ENCODE results near the gene MTR. TPM values are rescaled to one million over a fixed set of nuclear protein-coding genes. Genes with fewer than 3 reads are reported as not detected.
A peak's percentile ranks its signal among the peaks of the same experiment; 100 is the strongest.

The MTR gene
- total RNA-seq, 1 donor from 2014 or later = 43.8 TPM

DNA sequence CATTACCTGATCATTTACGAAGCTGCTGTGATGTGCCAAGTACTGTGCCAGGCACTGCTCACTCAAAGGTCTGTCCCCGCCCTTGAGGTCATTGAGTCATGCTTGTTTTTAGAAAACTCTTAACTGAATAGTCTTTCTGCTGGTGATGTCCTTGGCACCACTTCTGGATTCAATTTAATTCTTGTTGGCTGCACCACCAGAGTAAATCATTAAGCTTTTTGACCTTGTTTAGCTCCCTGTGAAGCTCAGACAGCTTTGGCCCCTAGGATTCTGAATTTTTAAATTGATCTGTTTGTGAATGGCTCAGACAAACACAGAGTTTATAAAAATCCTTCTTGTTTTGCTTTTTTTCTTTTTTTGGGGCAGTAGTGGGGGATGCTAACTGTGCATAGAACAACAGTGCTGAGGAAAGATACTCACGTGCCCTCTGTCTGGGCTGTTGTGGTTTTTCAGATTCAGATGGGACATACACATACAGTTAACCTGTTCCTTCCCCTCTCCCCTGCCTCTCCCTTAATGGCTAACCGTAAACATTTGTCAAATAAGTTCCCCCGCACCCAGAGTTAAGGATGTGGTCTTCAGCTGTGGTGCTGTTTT, 67.6 kb downstream of the MTR start:
- peak; percentile 96 for DNase-seq (ENCODE audit: low read depth)

GRCh38 chr1:236864211-236864610, 69.1 kb downstream of the MTR start:
- DNase-seq (ENCODE audit: low read depth) = peak; percentile 42

DNA sequence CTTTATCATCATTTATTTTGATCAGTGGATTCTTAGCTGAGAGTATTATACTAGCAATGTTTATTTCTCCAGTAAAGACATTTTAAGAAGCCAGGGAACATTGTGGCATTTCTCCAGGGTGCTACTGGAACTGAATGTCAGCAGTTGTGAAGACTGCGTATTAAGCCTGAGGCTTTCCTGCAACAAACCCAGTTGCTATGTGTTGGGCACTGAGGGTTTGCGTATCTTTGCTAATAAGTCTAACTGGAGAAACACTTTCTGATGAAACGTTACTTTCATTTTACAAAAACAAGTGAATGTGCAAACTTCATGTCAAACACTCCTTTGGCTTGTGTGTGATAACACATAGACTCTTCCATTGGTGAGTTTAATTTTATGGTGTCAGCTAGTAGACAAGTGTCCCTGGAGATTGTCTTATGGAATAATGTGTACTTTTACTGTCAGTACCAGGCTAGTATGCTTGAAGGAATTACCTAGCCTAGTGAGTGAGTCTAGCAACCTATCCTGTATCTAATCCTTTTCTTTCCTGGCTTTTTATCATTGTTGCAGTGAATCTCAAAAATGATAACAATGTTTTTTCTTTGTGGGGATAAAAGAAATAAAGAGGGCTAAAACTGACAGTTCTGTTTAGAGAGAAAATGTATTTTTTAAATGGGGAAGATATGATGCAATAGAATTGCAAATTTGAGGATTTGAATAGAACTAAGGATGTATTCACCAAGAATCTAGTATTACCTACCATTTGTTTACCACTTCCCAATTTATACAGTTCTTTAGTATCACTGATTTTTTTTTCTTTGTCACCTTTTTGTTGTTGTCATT, 70.1 kb downstream of the MTR start:
- peak; percentile 37 for DNase-seq (ENCODE audit: low read depth)

GRCh38 chr1:236865818-236866155, 70.7 kb downstream of the MTR start:
- DNase-seq (ENCODE audit: low read depth) = no peak

DNA sequence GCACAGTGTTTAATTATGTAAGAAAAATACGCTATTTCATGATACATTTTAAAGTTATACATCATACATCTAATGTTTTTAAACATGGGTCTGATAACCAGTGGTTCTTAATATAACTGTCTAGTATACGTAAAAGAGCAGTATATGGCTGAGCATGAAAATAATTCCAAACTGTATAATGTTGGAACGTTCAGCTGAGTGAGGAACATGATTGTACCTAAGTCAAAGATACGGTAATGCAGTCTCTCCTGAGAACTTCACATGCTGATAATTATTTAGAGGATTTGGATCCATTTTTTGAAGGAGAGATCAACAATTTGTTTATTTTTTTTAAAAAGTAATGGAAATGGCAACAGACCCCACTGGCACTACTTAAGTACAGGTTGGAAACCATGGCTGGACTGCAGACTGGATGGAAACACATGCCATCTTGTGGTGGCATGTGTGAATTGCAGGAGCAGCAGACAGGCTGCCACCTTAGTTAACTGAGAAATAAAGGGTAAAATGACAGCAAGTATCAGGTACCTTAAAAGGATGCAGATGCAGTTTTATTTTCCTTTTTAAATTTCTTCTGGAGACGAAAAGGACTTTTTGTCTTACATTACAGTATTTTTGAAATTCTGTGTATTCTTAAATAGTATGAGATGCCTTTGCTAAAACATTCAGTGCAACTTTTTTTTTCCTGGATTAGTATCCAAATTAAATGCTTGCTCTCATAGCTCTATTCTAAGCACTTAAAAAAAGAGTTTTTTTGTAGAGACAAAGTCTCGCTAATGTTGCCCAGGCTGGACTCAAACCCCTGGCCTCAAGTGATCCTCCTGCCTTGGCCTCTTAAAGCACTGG, 73.8 kb downstream of the MTR start:
- DNase-seq (ENCODE audit: low read depth) = peak; percentile 76

- no peak for DNase-seq (ENCODE audit: low read depth)
Measured at GRCh38 chr1:236869911-236870310, 74.8 kb downstream of the MTR start.

GRCh38 chr1:236870721-236871120, 75.6 kb downstream of the MTR start:
- no peak for DNase-seq (ENCODE audit: low read depth)

DNA sequence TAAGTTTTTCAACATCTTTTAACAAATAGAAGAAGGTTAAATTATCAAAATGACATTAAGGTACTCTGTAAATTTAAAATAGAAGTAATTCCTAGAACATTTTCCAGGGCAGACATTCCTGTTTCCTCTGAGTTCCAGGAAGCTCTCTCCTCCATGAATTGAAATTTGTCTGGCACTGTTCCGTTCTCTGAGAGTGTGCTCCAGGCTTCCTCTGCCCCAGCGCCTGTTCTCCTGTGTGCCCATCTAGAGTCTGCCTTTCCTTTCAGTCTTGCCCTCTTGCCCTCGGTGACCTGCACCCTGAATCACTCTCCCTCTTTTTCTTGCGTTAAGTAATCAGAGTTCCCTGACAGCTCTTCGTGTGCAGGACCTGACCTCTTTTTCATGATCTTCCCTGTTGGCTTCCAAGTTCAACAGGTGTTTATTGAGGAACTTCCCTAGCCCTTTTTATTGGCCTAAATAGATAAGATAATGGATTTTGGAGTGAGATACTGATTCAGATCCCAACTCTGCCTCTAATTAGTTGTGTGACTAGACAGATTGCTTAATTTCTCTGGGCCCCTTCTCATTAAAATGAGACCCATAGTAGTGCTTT, 77.1 kb downstream of the MTR start:
- DNase-seq (ENCODE audit: low read depth) = no peak

GRCh38 chr1:236875975-236876374, 80.9 kb downstream of the MTR start:
- no peak for DNase-seq (ENCODE audit: low read depth)

DNA sequence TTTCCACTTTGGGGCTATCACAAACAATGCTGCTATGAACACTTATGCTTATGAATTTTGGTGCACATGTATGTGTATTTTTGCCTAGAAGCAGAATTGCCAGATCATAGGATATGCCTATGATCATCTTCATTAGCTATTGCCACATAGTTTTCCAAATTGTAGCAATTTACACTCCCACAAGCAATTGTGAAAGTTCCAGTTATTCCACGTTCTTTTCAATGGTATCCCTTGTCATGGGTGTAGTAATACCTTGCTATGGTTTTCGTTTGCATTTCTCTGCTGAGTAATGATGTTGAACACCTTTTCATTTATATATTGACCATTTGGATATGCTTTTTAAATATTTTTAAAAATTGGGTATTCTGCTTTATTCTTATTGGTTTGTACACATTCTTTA, 82.6 kb downstream of the MTR start:
- DNase-seq (ENCODE audit: low read depth) = no peak

GRCh38 chr1:236880209-236880608, 85.1 kb downstream of the MTR start:
- no peak for DNase-seq (ENCODE audit: low read depth)

DNA sequence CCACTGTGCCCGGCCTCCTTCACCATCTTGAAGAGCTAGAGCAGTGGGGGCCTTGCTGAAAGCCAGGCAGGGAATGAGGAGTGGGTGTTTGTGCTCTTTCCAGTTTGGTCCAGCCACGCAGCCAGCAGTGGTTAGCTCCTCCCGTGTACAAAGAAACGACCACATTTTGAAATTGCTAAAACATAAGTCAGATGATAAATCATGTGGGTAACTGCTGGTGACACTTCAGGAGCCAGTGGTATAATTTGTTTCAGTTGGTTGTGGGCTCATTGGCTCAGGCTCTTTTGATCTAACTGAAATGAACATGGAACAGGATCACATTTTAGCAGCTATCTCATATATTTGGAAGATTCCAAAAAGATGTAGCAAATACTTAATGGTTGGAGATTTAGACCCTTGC, 87.6 kb downstream of the MTR start:
- DNase-seq (ENCODE audit: low read depth) = no peak

DNA sequence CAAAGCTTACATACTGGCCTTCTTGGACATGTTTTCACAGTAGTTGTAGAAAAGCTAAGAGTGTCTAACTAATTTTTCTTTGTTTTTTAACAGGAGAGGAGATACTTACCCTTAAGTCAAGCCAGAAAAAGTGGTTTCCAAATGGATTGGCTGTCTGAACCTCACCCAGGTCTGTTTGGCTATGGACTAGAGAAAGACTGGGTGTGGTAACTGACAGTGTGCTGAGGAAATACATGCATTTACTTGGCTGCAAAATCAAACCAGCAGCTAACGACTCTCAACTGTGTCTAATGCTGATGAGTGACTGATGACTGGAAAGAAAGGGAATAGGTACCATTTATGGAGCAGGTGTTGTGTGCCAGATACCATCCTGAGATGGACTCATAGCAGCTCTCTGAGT, 91.1 kb downstream of the MTR start:
- no peak for DNase-seq (ENCODE audit: low read depth)

DNA sequence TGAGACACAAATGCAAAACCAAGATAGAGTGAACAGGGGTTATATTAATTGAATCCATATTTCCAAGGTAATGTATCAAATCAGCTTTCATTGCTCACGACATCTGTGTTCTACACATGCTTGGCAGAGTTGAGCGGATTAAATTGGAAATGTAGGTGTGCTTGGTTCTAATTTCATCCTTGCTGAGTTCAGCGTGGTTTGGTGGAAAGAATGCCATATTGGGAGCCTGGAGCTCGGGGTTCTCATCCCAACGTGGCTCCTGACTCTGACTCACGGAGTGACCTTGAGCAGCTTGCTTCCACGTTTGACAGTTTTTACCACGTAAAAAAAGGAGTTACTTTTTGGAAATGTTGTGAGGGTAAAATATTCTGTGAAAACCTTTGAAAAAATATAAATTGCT, 92.0 kb downstream of the MTR start:
- DNase-seq (ENCODE audit: low read depth) = no peak

- DNase-seq (ENCODE audit: low read depth) = no peak
Measured at GRCh38 chr1:236888126-236888525, 93.0 kb downstream of the MTR start.

- DNase-seq (ENCODE audit: low read depth) = no peak
Measured at GRCh38 chr1:236888903-236889302, 93.8 kb downstream of the MTR start.

GRCh38 chr1:236890152-236891056, 95.3 kb downstream of the MTR start:
- no peak for DNase-seq (ENCODE audit: low read depth)

DNA sequence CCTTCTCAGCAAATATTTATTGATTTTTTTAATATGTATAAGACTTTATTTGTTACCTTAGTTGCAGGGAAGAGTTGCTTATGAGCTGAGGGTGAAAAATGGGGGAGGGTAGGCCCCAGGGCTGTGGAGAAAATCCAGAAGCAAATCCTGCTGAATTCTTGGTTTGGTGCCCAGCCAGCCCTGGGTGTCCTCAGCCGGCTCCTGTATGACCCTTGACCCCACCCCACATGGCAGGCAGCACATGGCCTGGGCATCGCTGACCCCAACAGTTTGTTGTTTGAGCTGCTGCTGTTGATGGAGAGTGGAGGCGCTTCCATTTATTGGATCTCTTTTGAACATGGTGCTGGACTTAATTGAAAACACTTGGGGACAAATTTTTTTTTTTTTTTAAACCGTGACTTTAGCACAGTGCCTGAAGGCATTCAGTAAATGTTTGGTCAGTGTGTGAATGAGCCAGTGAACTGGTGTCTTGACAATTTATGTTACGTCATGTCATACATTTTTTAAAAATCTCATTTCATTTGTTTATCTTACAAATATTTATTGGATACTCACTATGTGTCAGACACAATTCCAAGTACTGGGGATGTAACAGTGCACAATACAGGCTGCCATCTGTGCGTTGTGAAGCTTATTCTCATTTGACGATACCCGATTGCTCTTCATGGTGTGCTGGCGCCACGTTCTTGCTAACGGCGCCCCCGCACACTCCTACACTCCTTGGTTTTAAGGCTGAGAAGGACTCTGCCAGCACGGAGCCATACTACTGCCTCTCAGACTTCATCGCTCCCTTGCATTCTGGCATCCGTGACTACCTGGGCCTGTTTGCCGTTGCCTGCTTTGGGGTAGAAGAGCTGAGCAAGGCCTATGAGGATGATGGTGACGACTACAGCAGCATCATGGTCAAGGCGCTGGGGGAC, 98.8 kb downstream of the MTR start:
- no peak for DNase-seq (ENCODE audit: low read depth)

- no peak for DNase-seq (ENCODE audit: low read depth)
Measured at GRCh38 chr1:236895665-236896387, 100.7 kb downstream of the MTR start.

- no peak for DNase-seq (ENCODE audit: low read depth)
Measured at GRCh38 chr1:236896716-236897115, 101.6 kb downstream of the MTR start.

All from renal cortical epithelial cell (primary cell).